Mucosa of stomach (tissue), 1 donor: Measurements from ENCODE around the gene IL17C.

Source experiments
- H3K27me3 ChIP-seq: one replicate; pipeline ENCODE4 v1.7.0; 2013; ENCODE audit warnings: mild to moderate bottlenecking, low read length; ENCODE audit not compliant: control insufficient read depth, insufficient read depth
- H3K36me3 ChIP-seq: one replicate; pipeline ENCODE4 v1.7.0; 2013; ENCODE audit warnings: low read length; ENCODE audit not compliant: control insufficient read depth, insufficient read depth
- H3K4me1 ChIP-seq: one replicate; pipeline ENCODE4 v1.7.0; 2013; ENCODE audit warnings: mild to moderate bottlenecking, low read length; ENCODE audit not compliant: control insufficient read depth, insufficient read depth
- H3K4me3 ChIP-seq: one replicate; pipeline ENCODE4 v1.7.0; 2013; ENCODE audit warnings: low read length
- H3K9ac ChIP-seq: one replicate; pipeline ENCODE4 v1.7.0; 2013; ENCODE audit warnings: mild to moderate bottlenecking, low read length, moderate library complexity
- H3K9me3 ChIP-seq: one replicate; pipeline ENCODE4 v1.7.0; 2013; ENCODE audit warnings: mild to moderate bottlenecking, low read length, moderate library complexity; ENCODE audit not compliant: control insufficient read depth
- donor health status: Pancreatic carcinoma.

The IL17C gene

GRCh38 chr16:88623858-88624257 is 14.5 kb upstream of the IL17C start:
- Histone ChIP-seq H3K4me1 (peaks cover 4% of the 10 kb centered on the region), H3K9ac (no peak overlapping the region), H3K9me3 (no peaks in the 10 kb centered on the region), H3K27me3 (no peaks in the 10 kb centered on the region), H3K36me3 (peaks cover 5% of the 10 kb centered on the region), H3K4me3 (no peak overlapping the region)

GRCh38 chr16:88624481-88624880 is 13.9 kb upstream of the IL17C start:
- Histone ChIP-seq H3K36me3 (peaks cover 5% of the 10 kb centered on the region), H3K27me3 (no peaks in the 10 kb centered on the region), H3K4me1 (no peaks in the 10 kb centered on the region), H3K4me3 (no peak overlapping the region), H3K9me3 (no peaks in the 10 kb centered on the region), H3K9ac (no peak overlapping the region)

- no peaks in the 10 kb centered on the region for H3K9me3 ChIP-seq
- H3K4me1 ChIP-seq = no peaks in the 10 kb centered on the region
- H3K27me3 ChIP-seq = no peaks in the 10 kb centered on the region
- no peak overlapping the region for H3K9ac ChIP-seq
- H3K4me3 ChIP-seq = no peak overlapping the region
- H3K36me3 ChIP-seq = peaks cover 5% of the 10 kb centered on the region
Measured at GRCh38 chr16:88624977-88625576, 13.3 kb upstream of the IL17C start.

DNA sequence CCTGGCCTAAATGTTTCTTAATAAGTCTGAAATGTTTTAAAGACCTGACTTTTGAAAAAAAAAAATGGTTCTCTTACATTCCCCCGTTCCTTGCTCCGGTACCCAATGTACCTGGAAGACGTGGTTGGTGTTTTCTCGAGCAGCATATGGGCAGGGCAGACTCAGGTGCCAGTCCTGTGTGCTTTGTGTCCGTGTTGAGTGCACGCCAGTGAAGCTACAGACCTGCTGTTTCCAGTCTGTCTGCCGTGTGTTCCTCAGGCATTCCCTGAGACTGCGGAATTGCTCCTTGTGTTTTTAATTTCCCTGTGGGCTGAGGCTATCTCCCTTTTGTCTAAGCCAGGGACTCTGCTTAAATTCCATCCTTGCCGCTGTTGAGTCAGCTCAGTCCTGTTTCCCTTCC is 11.7 kb upstream of the IL17C start:
- H3K36me3 ChIP-seq = peaks cover 5% of the 10 kb centered on the region
- H3K4me1 ChIP-seq = no peaks in the 10 kb centered on the region
- no peaks in the 10 kb centered on the region for H3K9me3 ChIP-seq
- H3K27me3 ChIP-seq = no peaks in the 10 kb centered on the region
- no peak overlapping the region for H3K4me3 ChIP-seq
- no peak overlapping the region for H3K9ac ChIP-seq

GRCh38 chr16:88627531-88628411 is 10.6 kb upstream of the IL17C start:
- Histone ChIP-seq H3K4me1 (no peaks in the 10 kb centered on the region), H3K27me3 (no peaks in the 10 kb centered on the region), H3K4me3 (no peak overlapping the region), H3K36me3 (peaks cover 1% of the 10 kb centered on the region), H3K9ac (no peak overlapping the region), H3K9me3 (no peaks in the 10 kb centered on the region)

GRCh38 chr16:88628512-88628974 is 9.8 kb upstream of the IL17C start:
- Histone ChIP-seq H3K4me3 (no peak overlapping the region), H3K4me1 (no peaks in the 10 kb centered on the region), H3K9me3 (no peaks in the 10 kb centered on the region), H3K36me3 (no peaks in the 10 kb centered on the region), H3K27me3 (no peaks in the 10 kb centered on the region), H3K9ac (no peak overlapping the region)

DNA sequence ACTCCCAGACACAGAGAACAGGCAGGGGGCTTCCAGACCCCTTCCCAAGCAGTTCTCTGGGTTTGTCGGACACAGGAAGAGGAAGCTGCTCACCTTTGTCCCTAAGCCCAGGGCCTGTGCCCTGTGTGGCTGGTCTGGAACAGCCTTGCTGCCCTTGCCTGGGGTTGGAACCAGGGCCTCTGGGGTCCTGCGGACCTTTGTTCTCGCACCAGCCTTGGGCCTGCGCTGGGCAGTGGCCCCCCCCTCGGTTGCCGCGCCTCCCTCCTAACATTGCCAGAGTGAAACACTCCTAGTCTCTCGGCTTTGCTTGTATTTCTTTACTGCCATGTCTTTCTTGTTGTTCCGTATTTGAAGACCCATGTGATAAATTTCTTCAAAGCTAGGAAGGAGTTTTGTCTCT is 8.5 kb upstream of the IL17C start:
- no peaks in the 10 kb centered on the region for H3K9me3 ChIP-seq
- peaks cover 8% of the 10 kb centered on the region for H3K4me1 ChIP-seq
- peaks cover 8% of the 10 kb centered on the region for H3K27me3 ChIP-seq
- H3K4me3 ChIP-seq = no peak overlapping the region
- no peaks in the 10 kb centered on the region for H3K36me3 ChIP-seq
- no peak overlapping the region for H3K9ac ChIP-seq

- H3K9me3 ChIP-seq = no peaks in the 10 kb centered on the region
- peaks cover 14% of the 10 kb centered on the region for H3K27me3 ChIP-seq
- H3K4me3 ChIP-seq = no peak overlapping the region
- H3K36me3 ChIP-seq = no peaks in the 10 kb centered on the region
- H3K9ac ChIP-seq = no peak overlapping the region
- H3K4me1 ChIP-seq = peaks cover 12% of the 10 kb centered on the region
Measured at GRCh38 chr16:88630433-88630832, 7.9 kb upstream of the IL17C start.

DNA sequence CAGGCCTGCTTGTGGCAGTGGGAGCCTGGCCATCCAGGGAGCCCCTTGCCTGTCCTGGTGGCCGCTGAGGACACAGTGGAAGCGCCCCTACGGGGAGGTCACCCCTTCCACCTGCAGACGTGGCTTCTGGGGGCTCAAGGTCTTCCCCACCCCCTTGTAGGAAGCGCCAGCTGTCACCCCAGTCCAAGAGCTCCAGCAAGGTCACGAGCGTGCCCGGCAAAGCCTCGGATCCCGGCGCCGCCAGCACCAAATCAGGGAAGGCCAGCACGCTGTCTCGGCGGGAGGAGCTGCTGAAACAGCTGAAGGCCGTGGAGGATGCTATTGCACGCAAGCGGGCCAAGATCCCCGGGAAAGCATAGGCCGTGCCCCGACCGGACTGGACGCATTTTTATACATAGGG is 7.4 kb upstream of the IL17C start:
- Histone ChIP-seq H3K4me1 (peaks cover 12% of the 10 kb centered on the region), H3K9me3 (no peaks in the 10 kb centered on the region), H3K9ac (no peak overlapping the region), H3K4me3 (no peak overlapping the region), H3K27me3 (peaks cover 16% of the 10 kb centered on the region), H3K36me3 (no peaks in the 10 kb centered on the region)

- H3K36me3 ChIP-seq = no peaks in the 10 kb centered on the region
- H3K9me3 ChIP-seq = no peaks in the 10 kb centered on the region
- no peak overlapping the region for H3K9ac ChIP-seq
- no peak overlapping the region for H3K4me3 ChIP-seq
- peaks cover 12% of the 10 kb centered on the region for H3K4me1 ChIP-seq
- H3K27me3 ChIP-seq = peaks cover 16% of the 10 kb centered on the region
Measured at GRCh38 chr16:88631384-88631783, 7.0 kb upstream of the IL17C start.

- no peaks in the 10 kb centered on the region for H3K36me3 ChIP-seq
- peaks cover 17% of the 10 kb centered on the region for H3K27me3 ChIP-seq
Measured at GRCh38 chr16:88631920-88632586, 6.3 kb upstream of the IL17C start.

DNA sequence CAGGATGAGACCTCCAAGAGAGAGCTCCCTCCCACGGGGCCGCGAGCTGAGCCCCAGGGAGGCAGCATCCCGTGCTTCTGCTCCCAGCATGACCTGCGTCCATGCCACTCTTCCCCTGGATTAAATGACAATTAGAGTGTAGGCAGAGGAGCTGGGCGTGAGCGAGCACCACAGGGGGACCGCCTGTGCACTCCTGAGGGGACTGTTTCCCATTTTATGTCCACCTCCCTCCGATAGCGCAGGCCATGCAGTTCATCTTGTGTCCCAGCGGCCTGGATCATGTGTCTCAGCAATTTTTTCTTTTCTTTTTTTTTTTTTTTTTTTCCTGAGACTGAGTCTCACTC is 5.8 kb upstream of the IL17C start:
- H3K4me3 ChIP-seq = no peak overlapping the region
- H3K9me3 ChIP-seq = no peaks in the 10 kb centered on the region
- H3K4me1 ChIP-seq = peaks cover 12% of the 10 kb centered on the region
- no peak overlapping the region for H3K9ac ChIP-seq
- peaks cover 19% of the 10 kb centered on the region for H3K27me3 ChIP-seq
- no peaks in the 10 kb centered on the region for H3K36me3 ChIP-seq

More at GRCh38 chr16:88631920-88632586, 6.3 kb upstream of the IL17C start:
- no peak overlapping the region for H3K4me3 ChIP-seq
- no peaks in the 10 kb centered on the region for H3K9me3 ChIP-seq
- H3K4me1 ChIP-seq = peaks cover 12% of the 10 kb centered on the region
- H3K9ac ChIP-seq = no peak overlapping the region
